ENCODE results near the gene WDSUB1.

The WDSUB1 gene

GRCh38 chr2:159219394-159219998, 67.0 kb downstream of the WDSUB1 start:
- DNase-seq = no peak

- DNase-seq = no peak
Observed at GRCh38 chr2:159218389-159218788, 68.1 kb downstream of the WDSUB1 start.

GRCh38 chr2:159217676-159218075, 68.8 kb downstream of the WDSUB1 start:
- DNase-seq = no peak

GRCh38 chr2:159215116-159215515, 71.4 kb downstream of the WDSUB1 start:
- no peak for DNase-seq

- DNase-seq = no peak
Observed at GRCh38 chr2:159214325-159214865, 72.1 kb downstream of the WDSUB1 start.

- no peak for DNase-seq
Observed at GRCh38 chr2:159213296-159213695, 73.2 kb downstream of the WDSUB1 start.

GRCh38 chr2:159211447-159212396, 74.8 kb downstream of the WDSUB1 start:
- DNase-seq = no peak

GRCh38 chr2:159209341-159210306, 76.9 kb downstream of the WDSUB1 start:
- DNase-seq = no peak

GRCh38 chr2:159208438-159208837, 78.1 kb downstream of the WDSUB1 start:
- no peak for DNase-seq

- DNase-seq = no peak
Observed at GRCh38 chr2:159206736-159207380, 79.6 kb downstream of the WDSUB1 start.

- DNase-seq = no peak
Observed at GRCh38 chr2:159204381-159205144, 81.9 kb downstream of the WDSUB1 start.

GRCh38 chr2:159202568-159203071, 83.9 kb downstream of the WDSUB1 start:
- peak; percentile 67 for DNase-seq

GRCh38 chr2:159201360-159202063, 85.0 kb downstream of the WDSUB1 start:
- no peak for DNase-seq

- no peak for DNase-seq
Observed at GRCh38 chr2:159200498-159200897, 86.0 kb downstream of the WDSUB1 start.

- DNase-seq = no peak
Observed at GRCh38 chr2:159199761-159200465, 86.6 kb downstream of the WDSUB1 start.

- no peak for DNase-seq
Observed at GRCh38 chr2:159199236-159199635, 87.3 kb downstream of the WDSUB1 start.

GRCh38 chr2:159196393-159196925, 90.0 kb downstream of the WDSUB1 start:
- DNase-seq = no peak

- no peak for DNase-seq
Observed at GRCh38 chr2:159195697-159196096, 90.8 kb downstream of the WDSUB1 start.

- no peak for DNase-seq
Observed at GRCh38 chr2:159194241-159194640, 92.3 kb downstream of the WDSUB1 start.

- no peak for DNase-seq
Observed at GRCh38 chr2:159193791-159194190, 92.7 kb downstream of the WDSUB1 start.

All from DMS 273 treated with DMSO at 0.1 percent for 48 hours (cell line).